Activated CD4-positive, alpha-beta memory T cell treated with anti-CD3 and anti-CD28 coated beads, Interleukin-2, amount 10 ng/mL, durations not matched to agents 7 days and 5 days (primary cell): ENCODE results near the gene CCNY. TPM values are rescaled to one million over a fixed set of nuclear protein-coding genes. Genes with fewer than 3 reads are reported as not detected.

Source experiments
- CTCF ChIA-PET: fragments of 350-600 bp; sonication (Branson Sonifier 250); formaldehyde crosslinking; loops from one replicate; lab custom pipeline; 2021; ENCODE audit warnings: antibody characterized with exemption, inconsistent platforms; lab: Charles Lee
- POLR2A ChIA-PET: fragments of 350-600 bp; sonication (Branson Sonifier 250); formaldehyde crosslinking; loops from one replicate; lab custom pipeline; 2021; ENCODE audit warnings: antibody characterized with exemption; lab: Charles Lee
- DNase-seq: peaks from one replicate; pipeline ENCODE4 v3.0.0-alpha.2; 2020
- H3K27ac Mint-ChIP-seq: one replicate; pipeline ENCODE4 v1.8.0; 2021; ENCODE audit warnings: mild to moderate bottlenecking, mixed read lengths
- H3K27me3 Mint-ChIP-seq: one replicate; pipeline ENCODE4 v1.8.0; 2021; ENCODE audit warnings: mixed read lengths
- H3K36me3 Mint-ChIP-seq: one replicate; pipeline ENCODE4 v1.8.0; 2021; ENCODE audit warnings: low read depth, mixed read lengths
- H3K4me1 Mint-ChIP-seq: one replicate; pipeline ENCODE4 v1.8.0; 2021; ENCODE audit warnings: mixed read lengths
- H3K4me3 Mint-ChIP-seq: one replicate; pipeline ENCODE4 v1.8.0; 2021; ENCODE audit warnings: mild to moderate bottlenecking, mixed read lengths
- H3K9me3 Mint-ChIP-seq: one replicate; pipeline ENCODE4 v1.8.0; 2021; ENCODE audit warnings: mixed read lengths
- total RNA-seq, 2 experiments: library from RNA; stranded (reverse); gene quantifications; one replicate each; pipeline ENCODE4 v1.2.3, GENCODE V29; 2021

CCNY gene
- total RNA-seq, 2 experiments from 2014 or later: 49.3 to 56.7 TPM

DNA sequence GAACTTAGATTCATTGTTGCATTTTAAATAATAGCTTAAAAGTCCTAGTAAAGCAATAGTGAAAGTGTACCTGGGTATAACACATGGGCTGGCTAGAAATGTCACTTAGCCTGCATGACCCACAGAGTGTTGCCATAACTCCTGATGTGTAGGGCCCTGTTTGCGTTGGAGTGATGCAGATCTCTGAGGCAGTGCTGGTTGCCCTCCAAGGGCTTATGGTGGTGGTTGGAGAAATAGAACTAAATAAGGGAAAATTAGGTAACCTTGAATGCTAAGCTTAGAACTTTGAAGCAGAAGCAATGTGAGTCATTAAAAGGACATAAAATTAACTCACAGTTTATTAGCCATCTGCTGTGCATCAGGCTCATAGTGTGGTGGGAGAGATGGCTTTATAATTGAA lies 105.7 kb downstream of the CCNY start:
- Mint-ChIP-seq H3K9me3 (peaks cover 42% of the 10 kb centered on the region), H3K4me1 (peaks cover 39% of the 10 kb centered on the region), H3K27ac (no peak overlapping the region), H3K27me3 (no peaks in the 10 kb centered on the region), H3K4me3 (no peak overlapping the region), H3K36me3 (peaks cover 49% of the 10 kb centered on the region)
- ChIA-PET CTCF (no interaction called here), POLR2A (no interaction called here)
- no peak for DNase-seq

DNA sequence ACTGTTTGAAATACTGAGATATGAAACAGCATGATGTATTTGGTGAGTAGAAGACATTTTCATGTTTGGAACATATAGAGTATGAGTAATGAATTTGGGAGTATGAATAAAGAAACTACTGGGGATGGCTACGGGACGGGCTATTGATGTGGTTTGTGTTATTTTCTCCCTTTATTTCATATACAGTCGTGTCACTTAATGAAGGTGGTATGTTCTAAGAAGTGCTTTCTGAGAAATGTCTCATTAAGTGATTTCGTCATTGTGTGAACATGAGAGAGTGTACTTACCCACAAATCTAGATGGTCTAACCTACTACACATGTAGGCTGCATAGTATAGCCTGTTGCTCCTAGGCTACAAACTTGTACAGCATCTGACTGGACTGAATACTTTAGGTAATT lies 106.3 kb downstream of the CCNY start:
- H3K27ac Mint-ChIP-seq: no peak overlapping the region
- no peak for DNase-seq
- H3K36me3 Mint-ChIP-seq: peaks cover 46% of the 10 kb centered on the region
- no peak overlapping the region for H3K4me3 Mint-ChIP-seq
- peaks cover 42% of the 10 kb centered on the region for H3K9me3 Mint-ChIP-seq
- POLR2A ChIA-PET: no interaction called here
- H3K27me3 Mint-ChIP-seq: no peaks in the 10 kb centered on the region
- peaks cover 43% of the 10 kb centered on the region for H3K4me1 Mint-ChIP-seq
- CTCF ChIA-PET: no interaction called here

DNA sequence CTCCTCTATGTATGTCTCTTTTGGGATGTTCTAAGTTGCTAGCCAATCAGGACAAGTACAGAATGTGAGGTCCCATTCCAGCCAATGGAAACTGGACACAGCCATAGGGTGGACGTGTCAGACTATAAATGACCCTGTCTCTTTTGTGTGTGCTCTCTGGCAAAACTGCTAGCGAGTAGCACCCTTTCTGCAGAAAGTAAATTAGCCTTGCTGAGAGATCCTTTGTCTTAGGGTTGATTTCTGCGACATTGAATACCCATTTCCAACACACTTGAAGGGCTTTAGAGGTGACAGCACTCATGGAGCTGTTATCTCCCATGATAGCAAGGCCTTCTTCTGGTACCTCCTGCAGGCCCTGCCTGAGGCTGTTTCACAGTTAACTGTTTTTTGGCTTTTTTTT lies 107.5 kb downstream of the CCNY start:
- Mint-ChIP-seq H3K27ac (no peak overlapping the region), H3K36me3 (peaks cover 45% of the 10 kb centered on the region), H3K4me1 (peaks cover 56% of the 10 kb centered on the region), H3K9me3 (peaks cover 38% of the 10 kb centered on the region), H3K27me3 (no peaks in the 10 kb centered on the region), H3K4me3 (no peak overlapping the region)
- CTCF ChIA-PET: no interaction called here
- no peak for DNase-seq
- POLR2A ChIA-PET: no interaction called here

DNA sequence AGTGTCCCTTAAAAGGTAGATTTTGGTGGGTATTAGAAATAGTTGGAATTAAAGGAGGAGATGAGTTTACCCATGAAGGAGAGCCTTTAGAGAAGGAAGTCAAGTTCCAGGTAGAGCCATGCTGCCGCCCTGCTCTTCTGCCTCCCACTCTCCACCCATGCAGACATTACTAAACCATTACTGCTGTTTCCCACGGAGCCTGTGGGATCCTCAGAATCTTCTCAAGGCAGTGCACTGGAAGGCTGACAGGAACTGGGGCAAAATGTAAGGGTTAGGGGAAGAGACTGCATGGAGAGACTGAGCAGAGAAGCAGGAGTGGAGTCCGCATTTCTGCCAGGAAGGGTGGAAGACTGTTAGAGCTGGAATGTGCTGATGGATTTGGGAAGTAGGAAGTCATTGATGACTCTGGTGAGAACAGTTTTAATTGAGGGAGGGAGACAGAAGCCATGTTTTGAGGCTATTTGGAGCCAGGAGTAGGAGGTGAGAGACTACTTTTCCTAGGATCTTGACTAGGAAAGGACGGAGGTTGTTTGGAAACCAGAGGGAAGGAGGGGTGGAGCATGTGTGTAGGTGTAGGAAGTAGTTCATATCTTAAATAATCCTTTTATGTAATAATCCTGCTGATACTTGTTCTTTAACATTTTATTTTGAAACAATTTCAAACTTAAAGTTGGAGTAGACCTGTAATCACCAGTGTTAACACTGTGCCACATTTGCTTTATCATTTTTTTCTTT lies 109.0 kb downstream of the CCNY start:
- no peak overlapping the region for H3K4me3 Mint-ChIP-seq
- no peaks in the 10 kb centered on the region for H3K27me3 Mint-ChIP-seq
- no peak overlapping the region for H3K27ac Mint-ChIP-seq
- H3K4me1 Mint-ChIP-seq: peaks cover 69% of the 10 kb centered on the region
- ChIA-PET CTCF (no interaction called here), POLR2A (no interaction called here)
- DNase-seq: no peak
- H3K9me3 Mint-ChIP-seq: peaks cover 29% of the 10 kb centered on the region
- H3K36me3 Mint-ChIP-seq: peaks cover 35% of the 10 kb centered on the region

DNA sequence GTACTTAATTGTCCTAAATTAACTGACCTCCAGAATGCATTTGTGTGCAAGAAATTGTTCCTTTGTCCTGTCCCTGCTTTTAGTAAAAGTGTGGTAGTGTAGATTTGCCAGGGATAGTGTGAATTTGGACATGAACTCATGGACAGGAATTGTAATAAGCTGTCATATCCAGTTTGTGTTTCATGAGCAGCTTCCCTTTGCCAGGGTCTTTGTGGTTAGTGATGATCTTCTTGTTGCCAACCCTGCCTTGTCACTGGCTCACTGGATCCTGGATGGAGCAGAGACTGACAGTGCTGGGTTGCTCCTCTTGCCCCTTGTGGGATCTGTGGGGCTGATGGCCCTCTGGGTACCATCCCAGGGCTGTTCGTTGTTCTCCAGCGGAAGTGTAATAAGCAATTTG lies 110.1 kb downstream of the CCNY start:
- Mint-ChIP-seq H3K27me3 (no peaks in the 10 kb centered on the region), H3K9me3 (peaks cover 29% of the 10 kb centered on the region), H3K36me3 (peaks cover 35% of the 10 kb centered on the region), H3K27ac (no peak overlapping the region), H3K4me1 (peaks cover 67% of the 10 kb centered on the region), H3K4me3 (no peak overlapping the region)
- POLR2A ChIA-PET: no interaction called here
- DNase-seq: no peak
- CTCF ChIA-PET: no interaction called here

DNA sequence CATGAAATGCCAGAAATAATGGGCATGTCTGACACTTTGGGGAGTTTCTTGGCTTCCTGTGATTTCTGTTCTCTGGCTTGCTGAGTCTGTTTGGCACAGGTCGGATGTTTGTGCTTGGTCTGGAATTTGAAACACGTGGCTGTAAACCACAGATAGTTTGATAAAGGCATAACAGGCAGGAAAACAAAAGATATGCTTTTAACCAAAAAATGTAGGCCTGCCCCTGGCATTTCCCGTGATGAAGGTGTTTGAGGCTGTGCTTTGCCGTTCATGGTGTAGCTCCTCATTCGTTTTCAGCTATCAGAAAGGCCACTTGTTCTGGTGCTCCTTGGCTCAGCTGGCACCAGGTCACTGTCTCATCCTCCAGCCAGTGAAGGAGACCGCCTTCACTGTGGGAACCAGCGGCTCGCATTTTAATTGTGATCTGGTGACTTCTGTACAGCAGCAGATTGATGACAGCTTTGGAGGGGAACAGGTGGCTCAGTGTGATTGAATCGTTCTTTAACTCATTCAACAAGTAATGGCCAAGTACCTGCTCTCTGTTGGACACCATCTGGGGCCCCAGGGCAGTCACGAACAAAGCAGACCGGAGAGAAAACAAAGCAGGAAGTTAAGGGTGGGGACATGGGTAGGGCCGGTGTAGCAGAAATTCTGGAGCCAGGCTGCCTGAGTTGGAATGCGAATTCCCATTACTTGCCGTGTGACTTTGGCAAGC lies 111.5 kb downstream of the CCNY start:
- CTCF ChIA-PET: interaction anchor here (0.5 to 1.0 kb wide), 2 partner anchors 11 to 347 kb away, joined by 3 read pairs; no protein-coding TSS in a partner anchor
- peaks cover 21% of the 10 kb centered on the region for H3K9me3 Mint-ChIP-seq
- DNase-seq: peak; percentile 26
- H3K4me1 Mint-ChIP-seq: peaks cover 57% of the 10 kb centered on the region
- H3K27ac Mint-ChIP-seq: peak overlapping the region; percentile 80
- peaks cover 26% of the 10 kb centered on the region for H3K36me3 Mint-ChIP-seq
- POLR2A ChIA-PET: no interaction called here
- no peaks in the 10 kb centered on the region for H3K27me3 Mint-ChIP-seq
- H3K4me3 Mint-ChIP-seq: peak overlapping the region; percentile 43

DNA sequence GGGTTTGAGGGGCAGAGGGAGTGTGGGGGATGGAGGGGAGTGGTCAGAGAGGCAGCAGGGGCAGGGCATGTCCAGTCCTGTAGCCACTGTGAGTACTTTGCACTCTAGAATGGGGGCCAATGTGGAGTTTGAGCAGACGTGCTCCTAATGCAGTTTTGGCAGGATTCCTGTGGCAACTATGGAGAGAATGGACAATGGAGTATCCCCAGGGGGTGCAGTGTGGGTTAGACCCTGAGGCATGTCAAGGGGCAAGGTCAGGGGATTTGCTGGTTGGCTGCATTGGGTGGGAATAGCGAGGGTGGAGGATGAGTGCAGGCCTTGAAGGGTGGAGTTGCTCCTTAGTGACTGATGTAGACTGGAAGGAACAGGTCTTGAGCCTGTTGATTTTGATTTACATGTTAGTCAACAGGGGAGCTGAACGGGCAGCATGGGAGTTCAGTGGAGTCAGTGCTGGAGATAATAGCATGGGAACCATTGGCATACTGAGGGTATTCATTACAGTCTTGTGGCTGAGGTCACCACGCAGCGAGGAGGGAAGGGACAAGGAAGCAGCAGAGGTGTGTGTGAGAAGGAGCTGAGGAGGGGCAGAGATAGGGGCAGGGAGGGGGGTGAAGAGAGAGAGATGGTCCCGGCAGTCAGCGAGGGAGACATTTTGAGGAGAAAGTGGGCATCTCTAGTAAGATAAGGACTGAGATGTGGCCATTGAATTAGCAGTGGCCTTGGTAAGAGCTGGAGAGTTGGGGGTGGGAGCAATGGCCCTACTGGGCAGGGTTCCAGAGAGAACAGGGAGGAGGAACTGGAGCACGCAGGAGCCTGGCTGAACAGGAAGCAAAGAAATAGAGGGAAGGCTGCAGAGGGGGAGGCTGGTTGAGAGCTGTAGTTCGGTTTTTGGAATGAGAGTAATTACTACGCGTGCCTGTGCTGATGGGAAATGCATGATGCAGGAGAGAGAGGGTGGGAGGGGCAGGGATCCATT lies 112.7 kb downstream of the CCNY start:
- H3K4me1 Mint-ChIP-seq: peaks cover 58% of the 10 kb centered on the region
- CTCF ChIA-PET: no interaction called here

DNA sequence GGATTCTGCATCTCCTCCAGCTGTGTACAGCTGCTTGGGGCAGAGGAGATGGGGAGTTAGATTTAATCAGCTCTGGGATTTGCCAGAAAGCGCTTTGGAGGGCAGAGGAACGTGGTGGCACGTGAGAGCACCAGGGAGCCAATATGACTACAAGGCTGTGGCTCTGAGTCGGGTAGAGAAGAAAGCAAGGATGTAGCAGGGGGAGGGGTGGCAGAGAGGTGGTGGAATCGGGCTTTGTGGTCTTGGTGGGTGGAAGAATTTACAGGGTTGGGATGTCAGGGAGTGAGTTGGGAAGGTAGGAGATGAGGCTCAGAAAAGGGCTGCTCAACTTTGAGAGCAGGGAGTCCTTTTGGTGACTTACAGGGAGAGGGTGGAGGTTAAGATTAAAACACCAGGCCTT lies 113.6 kb downstream of the CCNY start:
- ChIA-PET CTCF (no interaction called here), POLR2A (no interaction called here)
- no peaks in the 10 kb centered on the region for H3K27me3 Mint-ChIP-seq
- DNase-seq: no peak
- no peak overlapping the region for H3K27ac Mint-ChIP-seq
- H3K9me3 Mint-ChIP-seq: peaks cover 6% of the 10 kb centered on the region
- H3K4me1 Mint-ChIP-seq: peaks cover 55% of the 10 kb centered on the region
- no peak overlapping the region for H3K4me3 Mint-ChIP-seq
- peaks cover 12% of the 10 kb centered on the region for H3K36me3 Mint-ChIP-seq

More for the DNA sequence above, 112.7 kb downstream of the CCNY start:
- Mint-ChIP-seq H3K4me3 (no peak overlapping the region), H3K27me3 (no peaks in the 10 kb centered on the region), H3K36me3 (peaks cover 18% of the 10 kb centered on the region), H3K27ac (no peak overlapping the region), H3K9me3 (peaks cover 12% of the 10 kb centered on the region)
- no peak for DNase-seq
- POLR2A ChIA-PET: no interaction called here

DNA sequence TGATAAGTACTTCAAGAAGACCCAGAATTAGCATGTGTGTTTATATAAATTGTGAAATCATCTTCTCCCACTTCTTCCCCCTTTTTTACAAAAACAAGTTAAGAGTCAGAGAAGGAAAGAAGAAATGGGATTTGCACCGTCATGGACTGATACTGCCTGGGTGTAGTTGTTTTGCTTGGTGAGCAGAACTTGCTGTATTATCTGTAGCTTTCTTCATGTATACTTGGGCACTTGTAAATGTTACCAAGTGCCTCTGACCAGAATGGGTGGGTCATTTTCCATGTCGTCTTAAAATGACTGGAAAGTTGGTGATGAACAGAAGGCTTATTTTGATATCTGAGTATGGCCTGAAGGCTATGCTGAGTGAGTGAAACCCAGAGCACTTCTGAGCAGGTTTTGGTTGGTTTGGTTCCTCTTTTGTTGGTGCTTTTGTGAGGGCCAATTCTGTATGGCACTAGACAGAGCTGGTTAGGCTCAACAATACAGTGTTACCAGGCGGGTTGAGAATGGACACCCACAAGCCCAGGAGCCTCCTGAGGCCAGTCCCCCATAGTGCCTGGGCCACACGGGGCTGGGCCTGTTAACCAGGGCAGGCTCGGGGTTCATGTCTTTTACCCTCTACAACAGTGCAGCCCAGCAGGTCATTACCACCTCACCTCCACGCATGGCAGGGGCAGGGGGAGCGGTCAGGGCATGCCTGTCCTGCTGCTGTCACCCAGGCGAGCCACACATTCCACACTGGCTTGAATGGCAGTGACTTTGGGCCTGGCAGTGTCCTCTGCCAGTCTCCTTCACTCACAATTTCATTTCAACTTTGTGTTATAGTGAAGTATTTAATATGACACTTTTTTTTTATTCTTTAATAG lies 115.1 kb downstream of the CCNY start:
- DNase-seq: no peak
- ChIA-PET POLR2A (no interaction called here), CTCF (no interaction called here)
- Mint-ChIP-seq H3K27ac (no peak overlapping the region), H3K4me1 (peaks cover 53% of the 10 kb centered on the region), H3K27me3 (no peaks in the 10 kb centered on the region), H3K4me3 (no peak overlapping the region), H3K9me3 (no peaks in the 10 kb centered on the region), H3K36me3 (peaks cover 8% of the 10 kb centered on the region)

DNA sequence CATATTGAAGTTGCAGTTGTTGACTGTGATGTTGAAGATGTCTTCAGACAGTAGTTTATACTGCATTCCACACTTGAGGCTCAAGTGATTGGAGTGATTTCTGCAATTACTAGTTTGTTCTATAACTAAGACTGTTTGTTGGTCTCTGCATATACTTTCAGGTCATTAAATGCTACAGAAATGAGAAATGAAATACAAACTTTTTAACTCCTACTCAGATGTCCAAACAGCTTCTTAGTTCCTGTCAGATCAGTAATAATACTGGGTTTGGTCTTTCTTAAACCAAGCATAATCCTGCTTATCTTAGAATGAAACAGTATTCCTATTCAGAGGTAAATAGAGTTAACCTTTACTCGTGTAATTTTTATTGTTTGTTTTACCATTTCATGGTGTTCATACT lies 115.9 kb downstream of the CCNY start:
- Mint-ChIP-seq H3K4me3 (no peak overlapping the region), H3K27ac (no peak overlapping the region), H3K27me3 (no peaks in the 10 kb centered on the region), H3K36me3 (peaks cover 7% of the 10 kb centered on the region), H3K4me1 (peaks cover 47% of the 10 kb centered on the region), H3K9me3 (no peaks in the 10 kb centered on the region)
- ChIA-PET POLR2A (no interaction called here), CTCF (no interaction called here)
- DNase-seq: no peak

DNA sequence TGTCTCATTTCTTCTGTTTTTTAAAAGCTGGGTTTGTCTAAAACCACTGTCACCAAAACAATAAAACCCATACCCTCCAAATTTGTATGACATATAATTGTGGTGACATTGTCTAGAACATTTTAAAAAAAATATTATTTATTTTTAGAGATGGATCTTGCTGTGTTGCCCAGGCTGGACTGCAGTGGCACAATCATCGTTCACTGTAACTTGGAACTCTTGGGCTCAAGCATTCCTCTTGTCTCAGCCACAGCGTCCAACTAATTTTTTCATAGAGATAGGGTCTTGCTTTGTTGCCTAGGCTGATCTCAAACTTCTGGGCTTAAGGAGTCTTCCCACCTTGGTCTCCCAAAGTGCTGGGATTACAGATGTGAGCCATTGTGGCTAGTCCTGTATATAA lies 116.5 kb downstream of the CCNY start:
- H3K4me3 Mint-ChIP-seq: no peak overlapping the region
- ChIA-PET CTCF (interaction anchor here (0.7 kb wide), 1 partner anchor 122 kb away, joined by 3 read pairs; no protein-coding TSS in a partner anchor), POLR2A (no interaction called here)
- DNase-seq: no peak
- peaks cover 8% of the 10 kb centered on the region for H3K36me3 Mint-ChIP-seq
- no peaks in the 10 kb centered on the region for H3K27me3 Mint-ChIP-seq
- no peak overlapping the region for H3K27ac Mint-ChIP-seq
- H3K9me3 Mint-ChIP-seq: no peaks in the 10 kb centered on the region
- H3K4me1 Mint-ChIP-seq: peaks cover 42% of the 10 kb centered on the region

DNA sequence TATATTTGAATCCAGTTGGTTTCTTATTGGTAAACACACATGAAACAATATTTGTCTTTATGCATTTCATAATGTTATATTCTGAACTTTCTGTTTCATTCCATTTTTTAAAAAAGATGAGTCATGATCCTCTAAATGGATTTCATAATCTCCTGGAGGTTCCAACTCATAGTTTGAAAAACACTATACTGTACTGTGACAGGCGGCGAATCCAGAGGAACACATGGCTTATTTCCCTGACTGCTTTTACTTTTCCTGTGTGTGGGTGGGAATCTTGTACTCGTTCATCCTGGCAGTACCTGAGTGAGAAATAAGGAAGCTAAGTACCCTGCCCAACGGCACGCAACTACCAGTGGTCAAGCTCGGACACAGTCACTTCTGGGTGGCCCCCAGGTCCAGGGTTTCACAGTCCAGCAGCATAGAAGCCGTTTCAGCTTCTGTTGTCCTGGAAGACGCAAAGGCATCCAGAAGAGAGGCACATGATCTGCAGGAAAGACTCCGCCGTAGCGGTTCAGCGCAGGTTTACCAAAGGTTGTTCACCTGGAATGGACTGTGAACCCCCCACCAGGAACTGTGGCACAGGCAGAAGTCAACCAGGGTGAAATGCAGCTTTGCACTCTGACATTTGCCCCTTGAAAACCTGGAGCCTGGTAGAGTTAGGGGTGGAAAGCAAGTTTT lies 117.7 kb downstream of the CCNY start:
- CTCF ChIA-PET: no interaction called here
- no peak for DNase-seq
- Mint-ChIP-seq H3K27me3 (no peaks in the 10 kb centered on the region), H3K9me3 (no peaks in the 10 kb centered on the region), H3K27ac (no peak overlapping the region), H3K36me3 (peaks cover 5% of the 10 kb centered on the region), H3K4me3 (no peak overlapping the region), H3K4me1 (peaks cover 37% of the 10 kb centered on the region)
- POLR2A ChIA-PET: no interaction called here
